H1 (cell line): ENCODE measurements around the gene MAPKAPK2. TPM values are rescaled to one million over a fixed set of nuclear protein-coding genes. Genes with fewer than 3 reads are reported as not detected.

ENCODE experiments used
- CTCF ChIA-PET: fragments of 300-600 bp; sonication (Branson Sonifier 250); formaldehyde crosslinking; loops from one replicate; lab custom pipeline; 2021; ENCODE audit not compliant: partially characterized antibody; lab: Charles Lee
- POLR2A ChIA-PET: fragments of 300-600 bp; sonication (Branson Sonifier 250); formaldehyde crosslinking; loops from one replicate; lab custom pipeline; 2021; ENCODE audit warnings: inconsistent platforms; ENCODE audit not compliant: partially characterized antibody; lab: Charles Lee
- DNase-seq, 2 experiments: peaks; one replicate each; pipeline versions ENCODE4 v3.0.0 to v3.0.0-alpha.2; 2010 to 2022; ENCODE audit warnings: low spot score in 2 of 2, low read depth in 1 of 2, mixed read lengths in 1 of 2
- FAIRE-seq: peaks from 2 replicates; lab custom pipeline; 2011; peaks lifted over from hg19 to GRCh38; lab: Jason Lieb, UNC
- H2AFZ ChIP-seq: 2 replicates; pipeline ENCODE4 v1.8.1; 2012; ENCODE audit warnings: low read length, inconsistent platforms
- H2AK5ac ChIP-seq: 2 replicates; pipeline ENCODE4 v1.6.1; 2013; ENCODE audit warnings: low read depth, low read length
- H2BK120ac ChIP-seq: replicated peaks from 2 replicates; pipeline ENCODE3; 2013; ENCODE audit warnings: low read depth, low read length, inconsistent platforms
- H2BK12ac ChIP-seq: 2 replicates; pipeline ENCODE4 v1.6.1; 2013; ENCODE audit warnings: low read depth, low read length
- H2BK15ac ChIP-seq: 2 replicates; pipeline ENCODE4 v1.6.1; 2013; ENCODE audit warnings: low read length
- H2BK20ac ChIP-seq: 2 replicates; pipeline ENCODE4 v1.6.1; 2013; ENCODE audit warnings: low read length
- H2BK5ac ChIP-seq: 2 replicates; pipeline ENCODE4 v1.6.1; 2013; ENCODE audit warnings: low read depth, low read length
- H3K14ac ChIP-seq: 2 replicates; pipeline ENCODE4 v1.6.1; 2013; ENCODE audit warnings: inconsistent platforms; ENCODE audit not compliant: insufficient read length
- H3K18ac ChIP-seq: 2 replicates; pipeline ENCODE4 v1.6.1; 2013; ENCODE audit warnings: low read length; ENCODE audit errors: extremely low read depth
- H3K23ac ChIP-seq: 2 replicates; pipeline ENCODE4 v1.6.1; 2013; ENCODE audit warnings: inconsistent platforms; ENCODE audit not compliant: insufficient read length
- H3K23me2 ChIP-seq: 2 replicates; pipeline ENCODE4 v1.6.1; 2013; ENCODE audit warnings: low read depth, low read length
- H3K27ac ChIP-seq: 2 replicates; pipeline ENCODE4 v1.6.1; 2011; ENCODE audit warnings: low read depth, low read length, inconsistent platforms
- H3K27me3 ChIP-seq, 4 experiments: replicated peaks in 1 of 4; 1 replicate in 1 of 4; 2 replicates in 3 of 4; pipeline versions ENCODE4 v1.6.1 to v1.8.1; 2011 to 2013; ENCODE audit warnings: low read length in 3 of 4, mild to moderate bottlenecking in 3 of 4, inconsistent platforms in 2 of 4, mixed read lengths in 2 of 4, moderate library complexity in 1 of 4; ENCODE audit not compliant: control insufficient read depth in 3 of 4, insufficient read depth in 3 of 4; ENCODE audit errors: extremely low read depth in 1 of 4
- H3K36me3 ChIP-seq, 4 experiments: 2 replicates each; pipeline versions ENCODE4 v1.6.1 to v1.8.1; 2011 to 2013; ENCODE audit warnings: mild to moderate bottlenecking in 4 of 4, low read length in 3 of 4, moderate library complexity in 2 of 4, control low read depth in 1 of 4, inconsistent platforms in 1 of 4; ENCODE audit not compliant: insufficient read depth in 4 of 4, control insufficient read depth in 2 of 4
- H3K4ac ChIP-seq: replicated peaks from 2 replicates; pipeline ENCODE3; 2013; ENCODE audit warnings: low read length, low read depth, mixed read lengths, inconsistent platforms; ENCODE audit not compliant: insufficient read length
- H3K4me1 ChIP-seq, 4 experiments: replicated peaks in 1 of 4; 1 replicate in 1 of 4; 2 replicates in 3 of 4; pipeline versions ENCODE4 v1.6.1 to v1.8.1; 2011 to 2013; ENCODE audit warnings: low read length in 3 of 4, inconsistent platforms in 2 of 4, mixed read lengths in 1 of 4; ENCODE audit not compliant: insufficient read depth in 4 of 4, control insufficient read depth in 3 of 4
- H3K4me2 ChIP-seq, 2 experiments: 2 replicates each; pipeline versions ENCODE4 v1.6.1 to v1.8.1; 2011 to 2013; ENCODE audit warnings: low read depth in 2 of 2, low read length in 2 of 2, control low read depth in 1 of 2, inconsistent platforms in 1 of 2, mild to moderate bottlenecking in 1 of 2; ENCODE audit not compliant: insufficient read depth in 1 of 2
- H3K4me3 ChIP-seq, 4 experiments: fragments of 200-600, 300-600 bp in 1 of 4; sonication (generic), shearing (Covaris generic), sonication (Bioruptor Twin) in 1 of 4; 2 replicates each; pipeline versions ENCODE4 v1.5.1 to v1.8.1; 2011 to 2016; ENCODE audit warnings: low read length in 4 of 4, low read depth in 3 of 4, control low read depth in 2 of 4, inconsistent platforms in 2 of 4, mild to moderate bottlenecking in 2 of 4, mixed read lengths in 1 of 4, moderate library complexity in 1 of 4; ENCODE audit not compliant: insufficient read depth in 2 of 4; ENCODE audit errors: extremely low read depth in 1 of 4
- H3K56ac ChIP-seq: replicated peaks from 2 replicates; pipeline ENCODE3; 2013; ENCODE audit warnings: low read depth, mild to moderate bottlenecking, mixed read lengths, low read length, inconsistent platforms; ENCODE audit not compliant: insufficient read length
- H3K79me1 ChIP-seq: 2 replicates; pipeline ENCODE4 v1.6.1; 2013; ENCODE audit warnings: low read depth, low read length, control low read depth
- H3K79me2 ChIP-seq, 2 experiments: 2 replicates each; pipeline versions ENCODE4 v1.6.1 to v1.8.1; 2012 to 2013; ENCODE audit warnings: low read length in 2 of 2, mild to moderate bottlenecking in 2 of 2, inconsistent platforms in 1 of 2; ENCODE audit not compliant: insufficient read depth in 2 of 2, control insufficient read depth in 1 of 2
- H3K9ac ChIP-seq, 4 experiments: replicated peaks in 1 of 4; 1 replicate in 1 of 4; 2 replicates in 3 of 4; pipeline versions ENCODE4 v1.6.1 to v1.8.1; 2011 to 2013; ENCODE audit warnings: low read depth in 3 of 4, low read length in 3 of 4, control low read depth in 2 of 4, mild to moderate bottlenecking in 2 of 4, moderate library complexity in 2 of 4, inconsistent platforms in 1 of 4; ENCODE audit errors: extremely low read depth in 1 of 4
- H3K9me3 ChIP-seq, 2 experiments: 2 replicates each; pipeline versions ENCODE4 v1.6.1 to v1.8.1; 2012 to 2013; ENCODE audit warnings: mild to moderate bottlenecking in 2 of 2, moderate library complexity in 2 of 2, control low read depth in 1 of 2, inconsistent platforms in 1 of 2, low read depth in 1 of 2, low read length in 1 of 2, mixed read lengths in 1 of 2; ENCODE audit not compliant: insufficient read depth in 2 of 2
- H4K20me1 ChIP-seq, 2 experiments: replicated peaks in 1 of 2; 2 replicates each; pipeline versions ENCODE3 to v1.8.1; 2011 to 2013; ENCODE audit warnings: inconsistent platforms in 2 of 2, low read length in 2 of 2, mild to moderate bottlenecking in 1 of 2; ENCODE audit not compliant: insufficient read depth in 2 of 2, control insufficient read depth in 1 of 2
- H4K5ac ChIP-seq: 2 replicates; pipeline ENCODE4 v1.6.1; 2013; ENCODE audit warnings: low read length, low read depth, mixed read lengths, inconsistent platforms; ENCODE audit not compliant: insufficient read length
- H4K8ac ChIP-seq: 2 replicates; pipeline ENCODE4 v1.8.0; 2013; ENCODE audit warnings: mild to moderate bottlenecking, moderate library complexity, low read length, inconsistent platforms; ENCODE audit not compliant: insufficient read depth; ENCODE audit errors: extremely low read depth
- H4K91ac ChIP-seq: replicated peaks from 2 replicates; pipeline ENCODE3; 2013; ENCODE audit warnings: low read length, mixed read lengths, inconsistent platforms; ENCODE audit not compliant: insufficient read length
- ATF2 ChIP-seq: IDR thresholded peaks from 2 replicates; pipeline ENCODE4 v1.6.1; 2012; ENCODE audit warnings: low read length, inconsistent platforms
- RNF2 ChIP-seq: fragments of 200-900, 300-1000 bp; sonication (generic); IDR thresholded peaks from 2 replicates; pipeline ENCODE4 v1.7.1; 2016; ENCODE audit warnings: borderline replicate concordance, low read depth, mild to moderate bottlenecking, antibody characterized with exemption, low read length; ENCODE audit not compliant: poor library complexity, severe bottlenecking; ENCODE audit errors: missing control alignments
- WGBS, 2 experiments: shearing (Covaris generic) in 1 of 2; methylation state at CpG; one replicate each; pipeline versions ENCODE4 v1.1.6 to v1.1.7; 2013 to 2015; ENCODE audit warnings: low lambda C conversion rate in 2 of 2, mixed read lengths in 2 of 2, inconsistent platforms in 1 of 2, low coverage in 1 of 2, missing lambda C conversion rate in 1 of 2; ENCODE audit not compliant: insufficient replicate concordance in 2 of 2, insufficient coverage in 1 of 2, insufficient read length in 1 of 2; ENCODE audit errors: extremely low coverage in 1 of 2, missing lambda C conversion rate in 1 of 2; 5-methylcytosine and 5-hydroxymethylcytosine counted together
- polyA plus RNA-seq, 7 experiments: library from polyadenylated mRNA; depleted of rRNA in 3 of 7; stranded (reverse) in 5 of 7; unstranded in 2 of 7; fragments of >200 nt in 5 of 7; fragments of 200-250 nt in 2 of 7; gene quantifications; 1 replicate in 5 of 7; 2 replicates in 1 of 7; 4 replicates in 1 of 7; pipeline versions ENCODE4 v1.2.1 to v1.2.3, GENCODE V29; 2011 to 2013; ENCODE audit warnings: missing spikeins in 2 of 7, mixed read lengths in 2 of 7
- total RNA-seq: library from RNA; stranded (reverse); fragmentation: NEBNext Ultra II Directional; extraction: Animal tissue kit (Norgen Biotek cat#: 25700); gene quantifications from 2 replicates; pipeline ENCODE4 v1.2.1, GENCODE V29; 2021
- TF ChIP-seq, protein P1 (sequence below): IDR thresholded peaks from 2 replicates; pipeline ENCODE4 v1.6.1; 2012; ENCODE audit warnings: inconsistent platforms

Gene MAPKAPK2
- total and polyA plus RNA-seq, 2 of the 8 experiments (the other 6 are each of a cell fraction or from before 2014, with no cell fraction given), result 27.5 to 44.9 TPM

GRCh38 chr1:206723462-206723804 lies 38.7 kb downstream of the MAPKAPK2 start:
- 0 out of 2 replicates have a peak overlapping the region, but pooled peaks have one; percentile 66 for H2BK5ac ChIP-seq
- H3K4ac ChIP-seq, result no peak overlapping the region
- no peak overlapping the region for H3K9ac ChIP-seq
- H3K23me2 ChIP-seq, result no peaks in the 10 kb centered on the region
- no peak overlapping the region for H2BK12ac ChIP-seq
- no peak overlapping the region for H2BK120ac ChIP-seq
- no peak overlapping the region for H2AK5ac ChIP-seq
- FAIRE-seq, result no peak
- ChIA-PET POLR2A (interaction anchor here (1.1 kb wide), 1 partner anchor 25 kb away, joined by 3 read pairs; no protein-coding TSS in a partner anchor), CTCF (interaction anchor here (0.7 to 6.3 kb wide), 14 partner anchors 10 to 250 kb away, joined by 3 to 77 read pairs (median 5); partner anchors contain the start of gene DYRK3)
- H4K5ac ChIP-seq, result no peak overlapping the region
- peaks cover 0 to 22% of the 10 kb centered on the region in 2 experiments; a peak in 1 of 4 replicates for H3K79me2 ChIP-seq
- H3K9me3 ChIP-seq, result no peaks in the 10 kb centered on the region
- no peak overlapping the region for H4K8ac ChIP-seq
- no peak for TF ChIP-seq ATF2
- no peak for TF ChIP-seq RNF2
- TF ChIP-seq, protein P1, sequence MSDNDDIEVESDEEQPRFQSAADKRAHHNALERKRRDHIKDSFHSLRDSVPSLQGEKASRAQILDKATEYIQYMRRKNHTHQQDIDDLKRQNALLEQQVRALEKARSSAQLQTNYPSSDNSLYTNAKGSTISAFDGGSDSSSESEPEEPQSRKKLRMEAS, result peak; percentile 50; the same call in 1 of the 2 replicates
- no peak overlapping the region for H2AFZ ChIP-seq
- H3K36me3 ChIP-seq, result no peaks in the 10 kb centered on the region
- no peak overlapping the region for H3K23ac ChIP-seq
- peaks cover 12 to 24% of the 10 kb centered on the region in 2 experiments for H4K20me1 ChIP-seq
- peaks cover 8% of the 10 kb centered on the region for H3K79me1 ChIP-seq
- H3K27me3 ChIP-seq, result no peaks in the 10 kb centered on the region
- H2BK15ac ChIP-seq, result no peak overlapping the region
- DNase-seq, result no peak
- H3K56ac ChIP-seq, result no peak overlapping the region
- H3K4me2 ChIP-seq, result no peak overlapping the region
- no peak overlapping the region for H3K4me3 ChIP-seq
- H4K91ac ChIP-seq, result no peak overlapping the region
- WGBS, 2 experiments, result 76% methylated on average over 4 of the region's 4 CpGs; no CpG with 5 or more reads in 1 of the 2 experiments
- 0 out of 2 replicates have a peak overlapping the region, but pooled peaks have one; percentile 20 for H3K18ac ChIP-seq
- no peak overlapping the region for H3K14ac ChIP-seq
- H2BK20ac ChIP-seq, result no peak overlapping the region
- peaks cover 6 to 13% (median 8%) of the 10 kb centered on the region in 4 experiments for H3K4me1 ChIP-seq
- H3K27ac ChIP-seq, result no peak overlapping the region
